ENCODE results near the gene ALKBH8. TPM values are rescaled to one million over a fixed set of nuclear protein-coding genes. Genes with fewer than 3 reads are reported as not detected.
A peak's percentile ranks its signal among the peaks of the same experiment; 100 is the strongest.

ALKBH8 gene
- total RNA-seq, result 10 to 100 TPM in 1 of 7 donors, 1 to 10 TPM in 6; 2.8 to 10.1 (median 6.8) TPM
- polyA plus RNA-seq, result 1 to 10 TPM; 4.0 to 6.6 TPM
- long read RNA-seq, donor 1, full-length matches to known transcripts, result 13 of 22 reads
- long read RNA-seq, donor 1, partial matches to known transcripts, result 2 of 22 reads
- long read RNA-seq, donor 1, other reads (novel, unspliced or antisense), result 7 of 22 reads
- long read RNA-seq, donor 2, full-length matches to known transcripts, result 1 of 1 reads
- long read RNA-seq, donor 2, partial matches to known transcripts, result 0 of 1 reads
- long read RNA-seq, donor 2, other reads (novel, unspliced or antisense), result 0 of 1 reads
- long read RNA-seq, donor 3, full-length matches to known transcripts, result 4 of 12 reads
- long read RNA-seq, donor 3, partial matches to known transcripts, result 4 of 12 reads
- long read RNA-seq, donor 3, other reads (novel, unspliced or antisense), result 4 of 12 reads

GRCh38 chr11:107565219-107565937 lies at the start of gene ALKBH8:
TSS of gene ALKBH8 (minus strand) at chr11:107565735. CDS start at chr11:107560893, 4,842 bp downstream.
- peaks cover 4% of the 10 kb centered on the region for H3K4me1 ChIP-seq (ENCODE audit: insufficient read depth)
- no peaks in the 10 kb centered on the region for H3K36me3 ChIP-seq
- WGBS, 3 donors, result 0% methylated on average over 32 of the region's 32 CpGs
- H3K27ac ChIP-seq, result peak within 1 kb of the TSS in 1 of 2 donors; percentile 8
- intact Hi-C loops (cut with DNase I), result no loop called here
- peak within 1 kb of the TSS; percentile 72 for H3K4me3 ChIP-seq
- no peaks in the 10 kb centered on the region for H3K9me3 ChIP-seq
- TF ChIP-seq POLR2A (IDR thresholded peaks at IDR 0.05) (no peak), CTCF (IDR thresholded peaks at IDR 0.05) (no peak), EP300 (IDR thresholded peaks at IDR 0.05) (no peak)
- peak; percentile 52 to 74 (median 69) for DNase-seq
- H3K27me3 ChIP-seq, result no peaks in the 10 kb centered on the region

- no peak for DNase-seq
- H3K9me3 ChIP-seq, result no peaks in the 10 kb centered on the region
- H3K4me1 ChIP-seq (ENCODE audit: insufficient read depth), result no peaks in the 10 kb centered on the region
- intact Hi-C loops (cut with DNase I), result no loop called here
- WGBS, 3 donors, result 93 to 96% (median 95%) methylated on average over 2 of the region's 2 CpGs
- no peak overlapping the region for H3K4me3 ChIP-seq
- H3K27ac ChIP-seq, result no peak overlapping the region
- TF ChIP-seq EP300 (IDR thresholded peaks at IDR 0.05) (no peak), CTCF (IDR thresholded peaks at IDR 0.05) (no peak), POLR2A (IDR thresholded peaks at IDR 0.05) (no peak)
- no peaks in the 10 kb centered on the region for H3K27me3 ChIP-seq
- no peaks in the 10 kb centered on the region for H3K36me3 ChIP-seq
Measured at GRCh38 chr11:107612445-107612844, 46.9 kb upstream of the ALKBH8 start.

DNA sequence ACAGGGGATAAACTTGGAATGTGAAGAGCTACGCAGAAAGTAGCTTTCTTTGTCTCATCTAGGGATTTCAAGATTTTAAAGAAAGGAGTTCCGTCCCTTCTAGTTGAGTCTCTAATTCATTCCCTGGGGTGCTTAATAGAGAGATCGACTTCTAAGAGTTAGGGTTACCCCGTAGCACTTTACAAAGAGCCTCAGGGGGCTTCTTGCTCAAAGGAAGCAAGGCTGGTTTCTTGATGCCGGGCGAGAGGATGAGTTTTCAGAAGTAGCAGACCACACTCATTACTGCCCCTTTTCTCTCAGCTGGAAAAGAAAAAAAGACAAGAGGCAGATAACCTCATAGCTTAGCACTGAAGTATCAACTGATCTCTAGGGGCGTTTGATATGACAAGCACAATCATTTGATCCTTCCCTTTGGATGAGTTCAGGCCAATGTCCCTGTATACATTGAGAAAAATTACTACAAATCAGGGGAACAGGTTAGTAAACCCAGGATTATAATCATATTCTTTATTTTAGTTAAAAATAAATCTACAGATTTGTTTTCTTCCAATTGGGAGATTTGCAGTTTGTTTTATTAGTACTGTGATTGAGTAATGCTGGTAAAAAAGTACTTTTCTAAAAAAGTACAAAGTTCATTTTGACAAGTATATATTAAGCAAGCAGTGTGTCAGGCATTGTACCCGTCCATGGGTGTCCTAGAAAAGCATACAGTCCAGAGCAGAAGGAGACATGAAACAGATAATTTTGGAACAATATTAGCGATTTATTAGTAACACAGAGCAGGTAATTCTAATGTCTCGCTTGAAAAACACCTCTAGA lies 44.1 kb upstream of the ALKBH8 start:
- intact Hi-C loops (cut with DNase I), result no loop called here
- Histone ChIP-seq H3K4me3 (no peak overlapping the region), H3K9me3 (no peaks in the 10 kb centered on the region), H3K27ac (no peak overlapping the region), H3K36me3 (no peaks in the 10 kb centered on the region), H3K27me3 (no peaks in the 10 kb centered on the region), H3K4me1 (ENCODE audit: insufficient read depth) (no peaks in the 10 kb centered on the region)
- no peak for DNase-seq
- TF ChIP-seq EP300 (IDR thresholded peaks at IDR 0.05) (no peak), POLR2A (IDR thresholded peaks at IDR 0.05) (no peak), CTCF (IDR thresholded peaks at IDR 0.05) (no peak)
- WGBS, 3 donors, result 51 to 70% (median 58%) methylated on average over 10 of the region's 10 CpGs

DNA sequence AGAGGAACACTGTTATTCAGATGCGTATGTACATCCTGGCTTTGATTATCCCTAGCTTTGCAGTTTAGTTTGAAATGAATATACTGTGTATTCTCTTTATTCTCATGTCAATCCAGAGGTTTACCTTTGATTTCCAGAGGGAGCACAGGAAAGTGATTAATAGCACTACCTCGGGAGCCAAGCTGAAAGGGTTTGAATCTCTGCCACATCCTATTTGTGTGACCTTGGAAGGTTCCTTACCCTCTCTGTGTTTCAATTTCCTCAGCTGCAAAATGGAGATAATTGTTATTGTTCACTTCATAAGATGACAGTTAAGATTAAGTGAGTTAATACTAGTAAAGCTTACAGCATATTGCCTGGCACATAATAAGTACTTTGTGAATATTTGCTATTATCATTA lies 43.3 kb upstream of the ALKBH8 start:
- TF ChIP-seq EP300 (IDR thresholded peaks at IDR 0.05) (no peak), POLR2A (IDR thresholded peaks at IDR 0.05) (no peak), CTCF (IDR thresholded peaks at IDR 0.05) (no peak)
- DNase-seq, result no peak
- Histone ChIP-seq H3K4me1 (ENCODE audit: insufficient read depth) (no peaks in the 10 kb centered on the region), H3K36me3 (no peaks in the 10 kb centered on the region), H3K27ac (no peak overlapping the region), H3K4me3 (no peak overlapping the region), H3K27me3 (no peaks in the 10 kb centered on the region), H3K9me3 (no peaks in the 10 kb centered on the region)
- WGBS, 3 donors, result 20 to 27% (median 21%) methylated on average over 2 of the region's 2 CpGs
- intact Hi-C loops (cut with DNase I), result no loop called here
